H9 (cell line): ENCODE data around the gene SHISA3. TPM values are rescaled to one million over a fixed set of nuclear protein-coding genes. Genes with fewer than 3 reads are reported as not detected.
"Not testable (repeated sequence)": the region's sequence is repeated elsewhere in the genome, so short reads cannot be mapped to it uniquely, and the experiment has no call there.

Experiments
- DNase-seq: peaks from one replicate; pipeline ENCODE4 v3.0.0-alpha.2; 2017
- H2AFZ ChIP-seq: one replicate; pipeline ENCODE4 v1.6.1; 2013; ENCODE audit warnings: mild to moderate bottlenecking, low read length, control low read depth, moderate library complexity
- H2AK5ac ChIP-seq: 2 replicates; pipeline ENCODE4 v1.6.1; 2013; ENCODE audit warnings: low read length, control low read depth, mixed read lengths; ENCODE audit not compliant: insufficient read length
- H2BK120ac ChIP-seq: one replicate; pipeline ENCODE4 v1.6.1; 2013; ENCODE audit warnings: low read depth, mild to moderate bottlenecking, low read length, control low read depth, inconsistent platforms; ENCODE audit not compliant: poor library complexity, severe bottlenecking
- H2BK12ac ChIP-seq: 2 replicates; pipeline ENCODE4 v1.6.1; 2013; ENCODE audit warnings: low read length, control low read depth, mixed read lengths, low read depth; ENCODE audit not compliant: insufficient read length
- H2BK15ac ChIP-seq: 2 replicates; pipeline ENCODE4 v1.6.1; 2013; ENCODE audit warnings: low read depth, low read length, control low read depth
- H2BK20ac ChIP-seq: one replicate; pipeline ENCODE4 v1.6.1; 2013; ENCODE audit warnings: low read depth, mild to moderate bottlenecking, low read length, control low read depth, inconsistent platforms; ENCODE audit not compliant: poor library complexity, severe bottlenecking
- H2BK5ac ChIP-seq: 2 replicates; pipeline ENCODE4 v1.6.1; 2013; ENCODE audit warnings: low read length, control low read depth, mixed read lengths; ENCODE audit not compliant: insufficient read length
- H3K14ac ChIP-seq: 2 replicates; pipeline ENCODE4 v1.6.1; 2013; ENCODE audit warnings: low read length, control low read depth; ENCODE audit not compliant: insufficient read depth
- H3K18ac ChIP-seq: 2 replicates; pipeline ENCODE4 v1.6.1; 2013; ENCODE audit warnings: low read depth, mild to moderate bottlenecking, mixed read lengths, low read length, control low read depth; ENCODE audit not compliant: insufficient read length
- H3K23ac ChIP-seq: 2 replicates; pipeline ENCODE4 v1.6.1; 2013; ENCODE audit warnings: low read length, control low read depth, mixed read lengths, low read depth; ENCODE audit not compliant: insufficient read length
- H3K23me2 ChIP-seq: 2 replicates; pipeline ENCODE4 v1.6.1; 2013; ENCODE audit warnings: low read depth, mild to moderate bottlenecking, mixed read lengths, low read length, control low read depth; ENCODE audit not compliant: insufficient read length, poor library complexity, severe bottlenecking
- H3K27ac ChIP-seq: 2 replicates; pipeline ENCODE4 v1.5.1; 2013; ENCODE audit warnings: low read length, control low read depth, mixed read lengths, low read depth; ENCODE audit not compliant: insufficient read length
- H3K27me3 ChIP-seq: 2 replicates; pipeline ENCODE4 v1.6.1; 2013; ENCODE audit warnings: low read length, control low read depth, inconsistent platforms; ENCODE audit not compliant: insufficient read depth
- H3K4ac ChIP-seq: 2 replicates; pipeline ENCODE4 v1.6.1; 2013; ENCODE audit warnings: low read depth, mild to moderate bottlenecking, control low read depth, inconsistent platforms, low read length, moderate library complexity
- H3K4me1 ChIP-seq: 2 replicates; pipeline ENCODE4 v1.6.1; 2013; ENCODE audit warnings: low read length, control low read depth, inconsistent platforms; ENCODE audit not compliant: insufficient read depth
- H3K4me2 ChIP-seq: 2 replicates; pipeline ENCODE4 v1.6.1; 2013; ENCODE audit warnings: low read length, control low read depth, mixed read lengths; ENCODE audit not compliant: insufficient read length, insufficient read depth
- H3K56ac ChIP-seq: 2 replicates; pipeline ENCODE4 v1.6.1; 2013; ENCODE audit warnings: low read depth, mild to moderate bottlenecking, mixed read lengths, low read length, control low read depth; ENCODE audit not compliant: insufficient read length
- H3K79me1 ChIP-seq: 2 replicates; pipeline ENCODE4 v1.6.1; 2013; ENCODE audit warnings: low read depth, mild to moderate bottlenecking, moderate library complexity, low read length, control low read depth, inconsistent platforms; ENCODE audit not compliant: insufficient read depth, poor library complexity, severe bottlenecking
- H3K79me2 ChIP-seq: 2 replicates; pipeline ENCODE4 v1.6.1; 2013; ENCODE audit warnings: low read length, control low read depth, inconsistent platforms; ENCODE audit not compliant: insufficient read depth
- H3K9ac ChIP-seq: 2 replicates; pipeline ENCODE4 v1.6.1; 2013; ENCODE audit warnings: low read length, control low read depth, mixed read lengths; ENCODE audit not compliant: insufficient read length; ENCODE audit errors: extremely low read depth
- H3K9me3 ChIP-seq: one replicate; pipeline ENCODE4 v1.6.1; 2013; ENCODE audit warnings: low read depth, low read length, inconsistent platforms; ENCODE audit not compliant: control insufficient read depth
- H3T11ph ChIP-seq: one replicate; pipeline ENCODE4 v1.6.1; 2013; ENCODE audit warnings: mild to moderate bottlenecking, low read length, control low read depth, inconsistent platforms
- H4K20me1 ChIP-seq: one replicate; pipeline ENCODE4 v1.6.1; 2013; ENCODE audit not compliant: control insufficient read depth, insufficient read length, insufficient read depth
- H4K5ac ChIP-seq: 2 replicates; pipeline ENCODE4 v1.6.1; 2013; ENCODE audit warnings: low read depth, mild to moderate bottlenecking, mixed read lengths, low read length, control low read depth; ENCODE audit not compliant: insufficient read length
- H4K8ac ChIP-seq: replicated peaks from 2 replicates; pipeline ENCODE4 v1.6.1; 2013; ENCODE audit warnings: low read length, control low read depth, mixed read lengths, low read depth; ENCODE audit not compliant: insufficient read length
- H4K91ac ChIP-seq: 2 replicates; pipeline ENCODE4 v1.6.1; 2013; ENCODE audit warnings: low read depth, mild to moderate bottlenecking, moderate library complexity, mixed read lengths, low read length, control low read depth; ENCODE audit not compliant: insufficient read length
- H3K27ac Mint-ChIP-seq, 3 experiments: 2 replicates in 2 of 3; 3 replicates in 1 of 3; pipeline ENCODE4 v1.8.0; 2020 to 2021; ENCODE audit warnings: mixed read lengths in 3 of 3, mild to moderate bottlenecking in 1 of 3, moderate library complexity in 1 of 3
- H3K27me3 Mint-ChIP-seq: 2 replicates; pipeline ENCODE4 v1.8.0; 2021; ENCODE audit warnings: low read depth, mild to moderate bottlenecking, moderate library complexity, mixed read lengths
- H3K36me3 Mint-ChIP-seq, 3 experiments: 2 replicates in 2 of 3; 3 replicates in 1 of 3; pipeline ENCODE4 v1.8.0; 2020 to 2021; ENCODE audit warnings: low read depth in 3 of 3, mixed read lengths in 3 of 3; ENCODE audit not compliant: insufficient read depth in 1 of 3
- H3K4me1 Mint-ChIP-seq, 2 experiments: 2 replicates each; pipeline ENCODE4 v1.8.0; 2020; ENCODE audit warnings: mixed read lengths in 2 of 2
- H3K4me3 Mint-ChIP-seq, 2 experiments: 2 replicates in 1 of 2; 3 replicates in 1 of 2; pipeline ENCODE4 v1.8.0; 2020 to 2021; ENCODE audit warnings: mild to moderate bottlenecking in 2 of 2, mixed read lengths in 2 of 2, moderate library complexity in 1 of 2
- H3K9me3 Mint-ChIP-seq, 2 experiments: 2 replicates in 1 of 2; 3 replicates in 1 of 2; pipeline ENCODE4 v1.8.0; 2020; ENCODE audit warnings: mild to moderate bottlenecking in 2 of 2, mixed read lengths in 2 of 2, moderate library complexity in 1 of 2
- WGBS: extraction: QIAGEN DNeasy Blood & Tissue Kit; methylation state at CpG from one replicate; pipeline ENCODE4 v1.1.7; 2013; ENCODE audit warnings: missing lambda C conversion rate, low lambda C conversion rate, mixed read lengths; ENCODE audit not compliant: insufficient read length; ENCODE audit errors: extremely low coverage; 5-methylcytosine and 5-hydroxymethylcytosine counted together
- total RNA-seq: library from RNA; stranded (reverse); gene quantifications from 2 replicates; pipeline ENCODE4 v1.2.1, GENCODE V29; 2021
- TF ChIP-seq, protein P1 (sequence below): fragments of 200-600 bp; sonication (generic); conservative IDR thresholded peaks from 3 replicates; pipeline ENCODE4 v1.8.0; 2021; ENCODE audit warnings: antibody characterized with exemption, mild to moderate bottlenecking

The SHISA3 gene
- total RNA-seq, 1 experiment from 2014 or later = 1.7 TPM

DNA sequence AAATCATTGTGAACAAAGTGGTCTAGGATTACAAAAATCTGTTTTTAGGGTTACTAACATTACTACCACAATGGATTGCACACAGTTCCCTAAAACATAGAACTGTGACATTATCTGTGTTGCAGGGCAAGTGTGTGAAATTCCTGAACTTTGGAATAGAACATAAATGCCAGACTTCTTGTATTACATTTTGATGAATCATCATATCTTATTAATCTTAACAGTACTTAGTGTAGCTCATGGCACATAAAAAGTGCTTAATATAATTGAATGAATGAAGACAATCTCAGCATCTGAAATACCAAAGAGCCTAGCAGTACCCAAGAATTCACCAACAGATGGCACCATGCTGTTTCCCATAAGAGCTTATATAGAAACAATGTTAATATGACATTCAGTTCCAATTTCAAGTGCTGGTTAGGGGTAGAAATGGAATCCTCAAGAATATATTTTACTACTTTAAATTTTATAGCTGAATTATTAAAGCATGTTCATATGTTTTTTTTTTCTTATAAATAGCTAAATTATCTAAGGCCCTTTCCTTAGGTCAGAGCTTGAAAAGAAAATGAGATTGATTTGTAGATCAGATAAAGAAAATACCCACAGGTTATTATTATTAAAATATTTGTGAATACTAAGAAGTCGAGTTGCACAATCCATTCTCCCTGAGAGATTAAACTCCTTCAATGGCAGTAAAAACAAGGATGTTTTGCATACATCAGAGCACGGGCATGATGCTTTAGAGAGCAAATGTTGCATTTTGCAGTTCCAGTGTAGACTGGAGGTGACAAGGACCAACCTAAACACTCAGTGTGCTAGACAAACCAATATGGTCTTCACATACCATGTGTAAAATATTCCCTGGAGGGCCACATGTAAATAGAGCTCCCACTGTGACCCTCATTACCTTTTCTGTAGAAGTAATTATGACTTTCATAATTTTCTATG lies 25.7 kb upstream of the SHISA3 start:
- H2BK5ac ChIP-seq = no peak overlapping the region
- no peak overlapping the region for H2BK120ac ChIP-seq
- no peak overlapping the region for H3K4me3 Mint-ChIP-seq
- no peak overlapping the region for H2AK5ac ChIP-seq
- DNase-seq = no peak
- H3K4me1 Mint-ChIP-seq = peaks cover 4 to 5% of the 10 kb centered on the region in 2 experiments
- H2BK15ac ChIP-seq = no peak overlapping the region
- H3T11ph ChIP-seq = no peak overlapping the region
- TF ChIP-seq, protein P1, sequence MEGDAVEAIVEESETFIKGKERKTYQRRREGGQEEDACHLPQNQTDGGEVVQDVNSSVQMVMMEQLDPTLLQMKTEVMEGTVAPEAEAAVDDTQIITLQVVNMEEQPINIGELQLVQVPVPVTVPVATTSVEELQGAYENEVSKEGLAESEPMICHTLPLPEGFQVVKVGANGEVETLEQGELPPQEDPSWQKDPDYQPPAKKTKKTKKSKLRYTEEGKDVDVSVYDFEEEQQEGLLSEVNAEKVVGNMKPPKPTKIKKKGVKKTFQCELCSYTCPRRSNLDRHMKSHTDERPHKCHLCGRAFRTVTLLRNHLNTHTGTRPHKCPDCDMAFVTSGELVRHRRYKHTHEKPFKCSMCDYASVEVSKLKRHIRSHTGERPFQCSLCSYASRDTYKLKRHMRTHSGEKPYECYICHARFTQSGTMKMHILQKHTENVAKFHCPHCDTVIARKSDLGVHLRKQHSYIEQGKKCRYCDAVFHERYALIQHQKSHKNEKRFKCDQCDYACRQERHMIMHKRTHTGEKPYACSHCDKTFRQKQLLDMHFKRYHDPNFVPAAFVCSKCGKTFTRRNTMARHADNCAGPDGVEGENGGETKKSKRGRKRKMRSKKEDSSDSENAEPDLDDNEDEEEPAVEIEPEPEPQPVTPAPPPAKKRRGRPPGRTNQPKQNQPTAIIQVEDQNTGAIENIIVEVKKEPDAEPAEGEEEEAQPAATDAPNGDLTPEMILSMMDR = peak; percentile 56
- no peak overlapping the region for H3K14ac ChIP-seq
- H2BK12ac ChIP-seq = no peak overlapping the region
- H3K23me2 ChIP-seq = no peaks in the 10 kb centered on the region
- H3K4ac ChIP-seq = no peak overlapping the region
- H2BK20ac ChIP-seq = no peak overlapping the region
- no peak overlapping the region for H3K18ac ChIP-seq
- H3K36me3 Mint-ChIP-seq = peaks cover 5 to 21% (median 6%) of the 10 kb centered on the region in 3 experiments; a peak in 6 of 7 replicates
- no peak overlapping the region for H3K27ac Mint-ChIP-seq
- no peak overlapping the region for H3K27ac ChIP-seq
- H3K9me3 ChIP-seq = no peaks in the 10 kb centered on the region
- WGBS = no CpG with 5 or more reads among the region's 2 CpGs
- no peak overlapping the region for H3K9ac ChIP-seq
- no peak overlapping the region for H4K8ac ChIP-seq
- H3K4me1 ChIP-seq = no peaks in the 10 kb centered on the region
- no peaks in the 10 kb centered on the region for H4K20me1 ChIP-seq
- no peaks in the 10 kb centered on the region for H3K79me2 ChIP-seq
- H3K23ac ChIP-seq = no peak overlapping the region
- H3K4me2 ChIP-seq = no peak overlapping the region
- H3K27me3 ChIP-seq = no peaks in the 10 kb centered on the region
- H3K27me3 Mint-ChIP-seq = peaks cover 4% of the 10 kb centered on the region; the same call in 1 of the 2 replicates
- H3K56ac ChIP-seq = no peak overlapping the region
- peaks cover 5 to 11% of the 10 kb centered on the region in 2 experiments for H3K9me3 Mint-ChIP-seq
- H4K5ac ChIP-seq = no peak overlapping the region
- H3K79me1 ChIP-seq = no peaks in the 10 kb centered on the region
- H4K91ac ChIP-seq = no peak overlapping the region
- no peak overlapping the region for H2AFZ ChIP-seq

DNA sequence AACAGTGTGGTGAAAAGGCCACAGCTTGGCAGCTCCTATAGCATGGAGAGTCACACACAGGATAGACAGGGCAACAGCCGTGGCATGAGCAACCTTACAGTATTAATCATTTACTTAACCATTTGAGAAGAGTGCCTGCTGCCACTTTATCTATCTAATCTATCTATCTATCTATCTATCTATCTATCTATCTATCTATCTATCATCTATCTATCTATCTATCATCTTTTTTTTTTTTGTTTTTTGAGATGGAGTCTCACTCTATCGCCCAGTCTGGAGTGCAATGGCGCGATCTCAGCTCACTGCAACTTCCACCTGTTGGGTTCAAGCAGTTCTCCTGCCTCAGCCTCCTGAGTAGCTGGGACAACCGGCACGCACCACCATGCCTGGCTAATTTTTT lies 25.0 kb upstream of the SHISA3 start:
- not testable (repeated sequence) for H2BK12ac ChIP-seq, H3K14ac ChIP-seq, H3K23ac ChIP-seq, H3T11ph ChIP-seq, H3K4me2 ChIP-seq, H2BK5ac ChIP-seq, H3K4me3 Mint-ChIP-seq, H3K23me2 ChIP-seq, H4K91ac ChIP-seq, H2AFZ ChIP-seq, H3K4me1 Mint-ChIP-seq, DNase-seq, H3K79me1 ChIP-seq, H4K8ac ChIP-seq, H2BK20ac ChIP-seq, H3K27ac Mint-ChIP-seq, H3K56ac ChIP-seq, H3K27me3 ChIP-seq, H2BK120ac ChIP-seq, H4K5ac ChIP-seq, H4K20me1 ChIP-seq, H3K9me3 ChIP-seq, H3K27me3 Mint-ChIP-seq, H2BK15ac ChIP-seq, H3K18ac ChIP-seq, H3K79me2 ChIP-seq, H3K27ac ChIP-seq, H3K4me1 ChIP-seq, H2AK5ac ChIP-seq, H3K9ac ChIP-seq, H3K4ac ChIP-seq
- no CpG with 5 or more reads among the region's 6 CpGs for WGBS
- H3K36me3 Mint-ChIP-seq = peaks cover 5 to 21% (median 6%) of the 10 kb centered on the region in 3 experiments; a peak in 6 of 7 replicates
- H3K9me3 Mint-ChIP-seq = peaks cover 5 to 11% of the 10 kb centered on the region in 2 experiments
